Measurements from ENCODE around the gene ITPR1.

GRCh38 chr3:4750306-4750968 lies 257.3 kb downstream of the ITPR1 start:
- TF ChIP-seq CTCF (IDR thresholded peaks at IDR 0.05) (no peak), POLR2A (IDR thresholded peaks at IDR 0.05) (no peak)

Measured in esophagus squamous epithelium (tissue), 4 donors.